Measurements from ENCODE around the gene EMP3.

GRCh38 chr19:48308631-48309586 lies 16.4 kb upstream of the EMP3 start:
- no peak for TF ChIP-seq POLR2A (IDR thresholded peaks at IDR 0.05; ENCODE audit: low read depth, low read length)
- TF ChIP-seq TAF1 (IDR thresholded peaks at IDR 0.05; ENCODE audit: low read depth, low read length): no peak
- no peak for TF ChIP-seq POU2F2 (IDR thresholded peaks at IDR 0.05; ENCODE audit: low read depth, low read length)
- TF ChIP-seq POLR2AphosphoS5 (IDR thresholded peaks at IDR 0.05; ENCODE audit: low read depth, low read length): no peak
